Osteoblast (primary cell): Measurements from ENCODE around the gene AGBL1. TPM values are rescaled to one million over a fixed set of nuclear protein-coding genes. Genes with fewer than 3 reads are reported as not detected.

Source experiments
- DNase-seq: peaks from one replicate; pipeline ENCODE4 v3.0.0; 2011; ENCODE audit warnings: low spot score, mixed read lengths; ENCODE audit not compliant: insufficient read length; ENCODE audit errors: missing footprints
- H2AFZ ChIP-seq: 2 replicates; pipeline ENCODE4 v1.6.0; 2011; ENCODE audit warnings: mild to moderate bottlenecking, low read length
- H3K27ac ChIP-seq: 2 replicates; pipeline ENCODE4 v1.5.1; 2011; ENCODE audit warnings: mild to moderate bottlenecking, low read depth, low read length, moderate library complexity
- H3K27me3 ChIP-seq: 2 replicates; pipeline ENCODE4 v1.6.0; 2012; ENCODE audit warnings: mild to moderate bottlenecking, control low read depth, inconsistent platforms, low read length, moderate library complexity; ENCODE audit not compliant: insufficient read depth
- H3K36me3 ChIP-seq: 2 replicates; pipeline ENCODE4 v1.5.1; 2011; ENCODE audit warnings: mild to moderate bottlenecking, low read length, control low read depth, moderate library complexity; ENCODE audit not compliant: insufficient read depth
- H3K4me1 ChIP-seq: 2 replicates; pipeline ENCODE4 v1.5.1; 2011; ENCODE audit warnings: mild to moderate bottlenecking, low read length, control low read depth, moderate library complexity; ENCODE audit not compliant: insufficient read depth
- H3K4me2 ChIP-seq: 2 replicates; pipeline ENCODE4 v1.6.0; 2011; ENCODE audit warnings: mild to moderate bottlenecking, low read length; ENCODE audit not compliant: insufficient read depth
- H3K4me3 ChIP-seq: fragments of 200-600 bp; sonication (generic); 3 replicates; pipeline ENCODE4 v1.5.1; 2012; ENCODE audit warnings: mild to moderate bottlenecking, low read length, inconsistent platforms; ENCODE audit not compliant: insufficient read depth
- H3K79me2 ChIP-seq: 2 replicates; pipeline ENCODE4 v1.6.0; 2012; ENCODE audit warnings: mild to moderate bottlenecking, low read length, control low read depth, inconsistent platforms; ENCODE audit not compliant: insufficient read depth
- H3K9me3 ChIP-seq: 2 replicates; pipeline ENCODE4 v1.5.1; 2011; ENCODE audit warnings: low read depth, low read length, control low read depth
- H4K20me1 ChIP-seq: 2 replicates; pipeline ENCODE4 v1.6.0; 2012; ENCODE audit warnings: mild to moderate bottlenecking, low read length, control low read depth; ENCODE audit not compliant: insufficient read depth
- total RNA-seq: library from RNA; depleted of rRNA; stranded (reverse); fragments of >200 nt; gene quantifications from 2 replicates; pipeline ENCODE4 v1.2.3, GENCODE V29; 2012
- TF ChIP-seq, protein P1 (sequence below): IDR thresholded peaks from 2 replicates; pipeline ENCODE4 v1.5.1; 2011; ENCODE audit warnings: mild to moderate bottlenecking, low read depth, low read length, moderate library complexity; ENCODE audit errors: extremely low read depth

The AGBL1 gene
- total RNA-seq, 1 donor = not detected

DNA sequence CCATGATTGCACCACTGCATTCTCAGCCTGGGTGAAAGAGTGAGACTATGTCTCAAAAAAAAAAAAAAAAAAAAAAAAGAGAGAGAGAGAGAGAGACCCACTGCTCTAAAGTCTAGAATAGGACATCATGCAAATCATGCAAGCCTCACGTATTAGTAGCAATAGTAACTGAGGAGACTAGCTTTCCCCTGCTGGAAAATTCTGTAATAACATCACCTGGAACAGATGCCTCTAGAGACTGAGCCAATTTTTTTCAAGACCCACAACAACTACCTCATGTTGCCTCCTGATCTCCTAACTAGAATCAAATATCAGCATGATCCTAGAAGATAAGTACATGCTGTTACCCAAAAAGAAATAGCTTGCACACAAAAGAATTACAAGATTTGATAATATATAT lies 461.9 kb downstream of the AGBL1 start:
- TF ChIP-seq, protein P1, sequence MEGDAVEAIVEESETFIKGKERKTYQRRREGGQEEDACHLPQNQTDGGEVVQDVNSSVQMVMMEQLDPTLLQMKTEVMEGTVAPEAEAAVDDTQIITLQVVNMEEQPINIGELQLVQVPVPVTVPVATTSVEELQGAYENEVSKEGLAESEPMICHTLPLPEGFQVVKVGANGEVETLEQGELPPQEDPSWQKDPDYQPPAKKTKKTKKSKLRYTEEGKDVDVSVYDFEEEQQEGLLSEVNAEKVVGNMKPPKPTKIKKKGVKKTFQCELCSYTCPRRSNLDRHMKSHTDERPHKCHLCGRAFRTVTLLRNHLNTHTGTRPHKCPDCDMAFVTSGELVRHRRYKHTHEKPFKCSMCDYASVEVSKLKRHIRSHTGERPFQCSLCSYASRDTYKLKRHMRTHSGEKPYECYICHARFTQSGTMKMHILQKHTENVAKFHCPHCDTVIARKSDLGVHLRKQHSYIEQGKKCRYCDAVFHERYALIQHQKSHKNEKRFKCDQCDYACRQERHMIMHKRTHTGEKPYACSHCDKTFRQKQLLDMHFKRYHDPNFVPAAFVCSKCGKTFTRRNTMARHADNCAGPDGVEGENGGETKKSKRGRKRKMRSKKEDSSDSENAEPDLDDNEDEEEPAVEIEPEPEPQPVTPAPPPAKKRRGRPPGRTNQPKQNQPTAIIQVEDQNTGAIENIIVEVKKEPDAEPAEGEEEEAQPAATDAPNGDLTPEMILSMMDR = no peak
- no peaks in the 10 kb centered on the region for H4K20me1 ChIP-seq
- DNase-seq = no peak
- H3K27me3 ChIP-seq = no peaks in the 10 kb centered on the region
- no peaks in the 10 kb centered on the region for H3K79me2 ChIP-seq
- no peak overlapping the region for H3K4me2 ChIP-seq
- H3K9me3 ChIP-seq = peaks cover 5% of the 10 kb centered on the region
- no peaks in the 10 kb centered on the region for H3K4me1 ChIP-seq
- no peak overlapping the region for H3K27ac ChIP-seq
- H2AFZ ChIP-seq = no peak overlapping the region
- no peaks in the 10 kb centered on the region for H3K36me3 ChIP-seq
- no peak overlapping the region for H3K4me3 ChIP-seq

DNA sequence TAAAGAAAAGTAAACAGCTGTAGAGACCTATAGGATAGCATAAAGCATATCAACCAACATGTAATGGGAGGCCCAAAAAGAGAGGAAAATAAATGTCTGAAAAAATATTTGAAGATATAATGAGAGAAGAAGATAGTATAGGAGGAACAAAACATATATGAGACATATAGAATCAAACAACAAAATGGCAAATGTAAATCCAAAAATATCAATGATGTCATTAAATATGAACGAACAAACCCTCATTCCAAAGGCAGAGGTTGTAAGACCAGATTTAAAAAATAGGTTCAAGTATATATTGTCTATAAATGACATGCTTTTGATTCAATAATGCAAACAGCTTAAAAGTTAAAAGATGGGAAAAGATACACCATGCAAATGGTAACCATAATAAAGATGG lies 470.4 kb downstream of the AGBL1 start:
- TF ChIP-seq, protein P1 = no peak
- Histone ChIP-seq H4K20me1 (no peaks in the 10 kb centered on the region), H3K36me3 (no peaks in the 10 kb centered on the region), H3K4me3 (no peak overlapping the region), H3K79me2 (no peaks in the 10 kb centered on the region), H3K9me3 (no peaks in the 10 kb centered on the region), H3K4me2 (no peak overlapping the region), H3K27ac (no peak overlapping the region), H3K4me1 (no peaks in the 10 kb centered on the region), H2AFZ (no peak overlapping the region), H3K27me3 (no peaks in the 10 kb centered on the region)
- DNase-seq = no peak

DNA sequence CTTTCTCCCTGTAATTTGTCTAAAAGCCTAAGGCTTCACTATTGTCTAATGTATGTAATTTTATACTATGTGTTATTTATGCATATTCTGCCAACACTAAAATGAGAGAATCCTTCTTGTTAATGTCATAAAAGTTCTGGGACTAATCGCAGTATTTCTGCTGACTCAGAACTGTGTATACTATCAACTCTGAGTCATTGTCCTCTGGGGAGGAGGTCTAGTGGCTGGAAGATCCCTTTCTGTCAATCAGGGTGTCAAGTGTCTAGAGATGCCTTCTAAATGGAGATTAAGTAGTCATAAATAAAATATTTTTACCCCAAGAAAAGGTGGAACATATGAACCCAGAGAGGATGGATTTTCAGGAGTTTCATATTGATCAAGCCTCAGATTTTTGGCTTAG lies 473.4 kb downstream of the AGBL1 start:
- Histone ChIP-seq H3K4me1 (no peaks in the 10 kb centered on the region), H3K27me3 (no peaks in the 10 kb centered on the region), H3K36me3 (no peaks in the 10 kb centered on the region), H3K27ac (no peak overlapping the region), H3K79me2 (no peaks in the 10 kb centered on the region), H2AFZ (no peak overlapping the region), H3K4me3 (no peak overlapping the region), H3K9me3 (no peaks in the 10 kb centered on the region), H3K4me2 (no peak overlapping the region), H4K20me1 (no peaks in the 10 kb centered on the region)
- no peak for DNase-seq
- TF ChIP-seq, protein P1 = no peak

DNA sequence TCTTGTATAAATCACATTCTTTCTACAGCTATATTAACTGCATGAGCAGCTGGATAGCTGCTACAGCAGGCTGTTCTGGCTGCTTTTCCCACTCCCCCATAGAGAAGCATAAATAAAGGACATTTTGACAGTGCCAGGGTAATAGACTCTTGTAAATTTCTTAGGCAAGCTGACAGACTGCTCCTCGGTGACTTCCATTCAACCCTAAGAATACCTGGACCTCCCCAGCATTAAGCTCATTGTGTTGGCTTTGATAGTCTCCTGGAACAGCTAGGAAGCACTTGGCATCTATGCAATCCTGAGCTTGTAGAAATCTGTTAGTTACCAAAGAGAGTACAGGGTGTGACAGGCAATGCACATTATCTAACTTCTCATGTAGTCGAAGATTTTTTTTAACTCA lies 475.4 kb downstream of the AGBL1 start:
- Histone ChIP-seq H2AFZ (no peak overlapping the region), H3K4me1 (no peaks in the 10 kb centered on the region), H4K20me1 (no peaks in the 10 kb centered on the region), H3K27me3 (no peaks in the 10 kb centered on the region), H3K9me3 (no peaks in the 10 kb centered on the region), H3K36me3 (no peaks in the 10 kb centered on the region), H3K79me2 (no peaks in the 10 kb centered on the region), H3K27ac (no peak overlapping the region), H3K4me2 (no peak overlapping the region), H3K4me3 (no peak overlapping the region)
- DNase-seq = no peak
- TF ChIP-seq, protein P1 = no peak
